CD4-positive, alpha-beta T cell treated with Interleukin-4 for 1 hour (primary cell): ENCODE measurements around the gene TPRX1.
"Not testable (repeated sequence)": the region's sequence is repeated elsewhere in the genome, so short reads cannot be mapped to it uniquely, and the experiment has no call there.

Experiments used
- DNase-seq, 2 donors: peaks; one replicate each; pipeline ENCODE4 v3.0.0-alpha.2; 2020 to 2022

TPRX1 gene, protein sequence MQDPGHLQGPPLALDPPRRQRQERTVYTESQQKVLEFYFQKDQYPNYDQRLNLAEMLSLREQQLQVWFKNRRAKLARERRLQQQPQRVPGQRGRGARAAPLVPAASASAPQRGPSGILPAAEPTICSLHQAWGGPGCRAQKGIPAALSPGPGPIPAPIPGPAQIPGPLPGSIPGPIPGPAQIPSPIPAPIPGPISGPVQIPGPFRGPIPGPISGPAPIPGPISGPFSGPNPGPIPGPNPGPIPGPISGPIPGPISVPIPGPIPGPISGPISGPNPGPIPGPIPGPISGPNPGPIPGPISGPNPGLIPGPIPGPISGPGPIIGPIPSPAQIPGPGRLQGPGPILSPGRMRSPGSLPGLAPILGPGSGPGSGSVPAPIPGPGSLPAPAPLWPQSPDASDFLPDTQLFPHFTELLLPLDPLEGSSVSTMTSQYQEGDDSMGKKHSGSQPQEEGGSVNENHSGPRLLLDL

DNA sequence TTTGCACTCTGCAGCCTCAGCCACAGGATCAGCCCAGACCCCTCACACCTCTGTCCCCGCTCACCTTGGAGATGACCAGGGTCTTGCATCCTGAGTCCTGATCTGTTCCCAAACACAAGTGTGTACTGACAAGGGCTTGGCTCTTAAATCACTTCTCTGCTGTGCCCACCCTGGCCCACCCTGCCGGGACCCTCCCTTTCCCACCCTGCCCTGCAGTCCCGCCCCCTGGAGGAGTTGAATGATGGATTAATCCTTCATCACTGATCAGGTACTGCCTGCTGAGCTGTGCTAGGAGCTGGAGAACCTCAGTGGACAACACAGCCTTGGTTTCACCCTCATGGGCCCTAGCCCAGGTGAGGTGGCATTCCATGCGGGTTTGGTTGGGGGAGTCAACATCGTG lies at the start of gene TPRX1:
TPRX1 (minus strand) TSS at position 101 of the 400 bp plus-strand sequence; CDS start at position 89, 12 bp downstream.
- not testable (repeated sequence) for DNase-seq

DNA sequence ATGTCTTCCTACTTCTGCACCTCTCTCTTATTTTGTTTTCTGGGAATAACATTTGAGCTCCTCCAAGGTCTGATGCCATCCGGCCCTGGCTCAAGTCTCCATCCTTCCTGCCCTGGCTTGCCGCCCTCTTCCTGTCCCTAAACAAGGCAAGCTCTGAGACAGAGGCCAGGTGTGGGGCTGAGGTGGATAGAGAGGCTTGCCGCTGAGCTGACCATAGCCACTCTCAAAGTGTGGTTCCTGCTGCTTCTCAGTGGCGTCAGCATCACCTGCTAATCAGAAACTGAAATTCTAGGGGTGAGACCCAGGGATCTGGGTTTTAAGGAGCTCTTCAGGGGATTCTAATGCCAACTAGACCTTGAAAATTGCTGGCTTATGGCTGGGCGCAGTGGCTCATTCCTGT lies 48.7 kb upstream of the TPRX1 start:
- DNase-seq = no peak

DNA sequence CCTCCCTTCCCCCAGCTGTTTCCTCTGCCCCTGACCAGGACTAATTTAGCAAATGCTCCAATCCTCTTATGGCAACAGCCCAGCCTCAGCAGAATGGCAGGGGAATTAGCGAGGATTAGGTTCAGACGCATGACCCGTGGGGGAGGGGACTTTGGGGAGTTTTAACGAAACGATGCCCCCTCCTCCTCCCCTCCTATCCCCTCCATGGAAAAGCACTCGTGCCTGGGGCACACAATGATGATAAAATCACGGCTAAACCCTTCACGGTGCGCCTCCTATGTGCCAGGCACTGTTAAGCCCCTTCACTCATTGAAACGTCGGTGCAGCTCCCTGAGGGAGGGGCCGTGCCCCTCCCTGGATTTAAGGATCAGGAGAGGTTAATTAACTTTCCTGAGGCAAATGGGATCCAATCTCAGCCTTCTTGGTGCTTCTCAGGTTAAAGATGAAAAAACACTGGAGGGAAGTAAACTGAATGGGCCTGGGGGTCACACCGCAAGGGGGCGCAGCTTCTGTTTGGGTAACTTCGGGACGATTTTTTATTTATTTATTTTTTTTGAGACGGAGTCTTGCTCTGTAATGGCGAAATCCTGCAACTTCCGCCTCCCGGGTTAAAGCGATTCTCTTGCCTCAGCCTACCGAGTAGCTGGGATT lies 44.6 kb upstream of the TPRX1 start:
- peak in 1 of 2 donors; percentile 7 for DNase-seq

DNA sequence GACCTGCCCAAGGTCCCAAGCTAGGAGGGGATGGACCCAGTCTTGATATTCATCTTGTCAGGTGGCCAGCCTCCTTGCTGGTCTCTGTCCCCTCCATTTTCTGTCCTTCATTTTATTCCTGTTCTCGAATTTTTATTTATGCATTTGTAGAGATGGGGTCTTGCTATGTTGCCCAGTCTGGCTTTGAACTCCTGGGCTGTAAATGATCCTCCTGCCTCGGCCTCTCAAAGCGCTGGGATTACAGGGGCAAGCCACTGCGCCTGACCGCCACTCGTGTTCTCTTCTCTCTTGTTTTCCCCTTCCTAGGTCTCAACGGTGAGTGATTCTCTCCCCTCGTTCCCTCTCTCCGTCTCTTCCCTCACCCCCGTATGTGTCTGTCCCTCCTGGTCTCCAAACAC lies 44.1 kb upstream of the TPRX1 start:
- no peak for DNase-seq

DNA sequence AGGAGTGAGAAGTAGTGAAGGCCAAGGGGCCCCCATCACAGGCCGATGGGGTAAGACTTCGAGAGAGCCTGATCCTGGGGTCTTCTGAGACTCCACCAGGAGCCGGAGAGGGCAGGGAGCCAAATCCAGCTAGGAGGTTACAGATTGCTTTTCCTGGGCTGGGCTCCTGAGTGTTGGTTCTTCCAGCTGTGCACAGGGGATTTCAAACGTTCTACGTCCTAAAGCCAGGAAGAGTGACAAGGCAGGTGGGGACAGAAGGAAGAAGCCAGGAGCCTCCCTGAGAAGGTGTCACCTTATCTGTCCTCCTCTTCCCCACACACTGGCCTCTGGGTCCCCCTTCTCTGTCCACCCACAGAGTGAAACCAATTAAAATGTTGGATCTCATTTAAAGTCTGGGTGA lies 38.6 kb upstream of the TPRX1 start:
- DNase-seq = no peak

DNA sequence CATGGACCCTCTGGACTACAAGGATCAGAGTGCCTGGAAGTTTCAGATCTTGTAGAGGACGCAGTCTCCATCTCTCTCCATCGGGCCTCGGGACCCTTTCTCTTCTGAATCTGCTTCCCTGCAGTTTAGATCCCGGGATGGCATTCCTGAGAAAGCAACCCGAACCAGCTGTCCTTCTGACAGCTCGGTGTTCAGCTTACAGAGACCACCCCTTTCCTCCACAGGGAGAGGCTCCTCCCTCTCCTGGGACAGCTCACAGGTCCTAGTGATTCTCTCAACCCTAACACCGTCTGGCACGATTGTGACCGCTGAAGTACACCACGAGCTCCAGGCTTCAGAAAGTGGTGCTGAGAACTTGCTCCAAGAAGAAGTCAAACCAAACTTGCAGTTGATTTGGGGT lies 35.6 kb upstream of the TPRX1 start:
- no peak for DNase-seq

DNA sequence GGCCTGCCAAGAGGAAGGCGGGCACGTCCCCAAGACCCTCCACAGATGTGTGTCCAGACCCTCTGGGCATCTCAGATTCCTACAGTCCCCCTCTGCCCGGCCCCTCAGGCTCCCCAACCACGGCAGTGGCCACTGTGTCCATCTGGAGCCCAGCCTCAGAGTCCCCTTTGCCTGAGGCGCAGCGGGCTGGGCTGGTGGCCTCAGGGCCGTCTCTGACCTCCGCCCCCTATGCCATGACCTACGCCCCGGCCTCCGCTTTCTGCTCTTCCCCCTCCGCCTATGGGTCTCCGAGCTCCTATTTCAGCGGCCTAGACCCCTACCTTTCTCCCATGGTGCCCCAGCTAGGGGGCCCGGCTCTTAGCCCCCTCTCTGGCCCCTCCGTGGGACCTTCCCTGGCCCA lies 35.1 kb upstream of the TPRX1 start:
- DNase-seq = no peak

DNA sequence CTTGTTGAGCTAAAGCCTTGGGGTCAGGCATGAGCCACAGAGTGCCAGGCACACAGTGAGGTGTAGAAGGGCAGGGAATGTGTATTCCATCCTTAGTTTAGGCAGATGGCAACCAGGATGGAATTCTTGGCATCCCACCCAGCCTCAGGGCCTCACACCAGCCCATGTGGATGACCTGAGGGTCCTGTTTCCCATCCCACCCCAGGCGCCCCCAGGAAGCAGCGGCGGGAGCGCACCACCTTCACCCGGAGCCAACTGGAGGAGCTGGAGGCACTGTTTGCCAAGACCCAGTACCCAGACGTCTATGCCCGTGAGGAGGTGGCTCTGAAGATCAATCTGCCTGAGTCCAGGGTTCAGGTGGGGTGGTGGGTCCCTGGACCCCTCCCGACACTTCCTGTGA lies 31.7 kb upstream of the TPRX1 start:
- no peak for DNase-seq

DNA sequence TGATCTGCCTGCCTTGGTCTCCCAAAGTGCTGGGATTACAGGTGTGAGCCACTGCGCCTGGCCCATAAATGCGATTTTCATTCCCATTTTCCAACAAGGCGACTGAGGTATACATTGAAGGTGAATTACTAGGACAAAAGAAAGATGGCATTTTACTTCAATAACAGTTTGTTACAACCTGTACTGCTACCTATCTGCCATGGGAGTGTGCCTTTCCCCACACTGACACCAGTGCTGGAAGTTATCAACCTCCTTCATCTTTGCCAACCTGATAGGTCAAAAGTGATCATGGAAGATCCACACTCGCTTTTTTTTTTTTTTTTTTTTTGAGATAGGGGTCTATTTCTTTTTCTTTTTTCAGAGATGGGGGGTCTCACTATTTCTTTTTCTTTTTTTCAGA lies 28.4 kb upstream of the TPRX1 start:
- DNase-seq = no peak

DNA sequence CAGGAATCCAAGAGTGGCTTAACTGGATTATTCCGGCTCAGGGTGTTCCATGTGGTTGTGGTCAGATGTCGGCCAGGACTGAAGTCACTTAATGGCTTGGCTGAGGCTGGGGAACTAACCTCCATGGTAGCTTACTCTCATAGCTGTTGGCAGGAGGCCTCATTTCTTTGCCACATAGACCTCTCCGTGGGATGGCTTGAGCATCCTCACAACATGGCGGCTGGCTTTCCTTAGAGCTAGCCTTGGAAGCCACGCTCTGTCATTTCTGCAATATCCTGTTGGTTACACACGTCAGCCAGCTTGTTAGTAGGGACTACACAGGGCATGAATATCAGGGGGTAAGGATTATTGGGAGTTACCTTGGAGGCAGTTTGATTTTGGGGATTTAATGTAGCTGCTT lies 22.4 kb upstream of the TPRX1 start:
- no peak for DNase-seq

DNA sequence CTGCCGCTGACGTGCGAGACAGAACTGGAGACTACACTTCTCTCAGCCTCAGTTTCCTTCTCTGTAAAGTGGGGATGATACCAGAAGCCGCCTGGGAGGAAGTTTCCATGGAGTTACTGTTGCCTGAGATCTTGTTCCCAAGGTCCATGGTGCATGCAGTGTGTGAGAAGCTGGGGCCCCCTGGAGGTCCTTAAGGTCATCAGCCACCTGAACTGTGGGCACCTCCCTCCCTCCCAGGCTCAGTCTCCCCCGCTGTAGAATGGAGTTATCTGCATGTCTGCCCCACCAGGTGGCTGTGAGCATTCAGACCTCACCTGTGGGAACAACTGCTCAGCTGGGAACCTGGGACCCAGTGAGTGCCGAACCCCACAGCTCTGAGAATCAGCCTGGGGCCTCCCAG lies 20.0 kb upstream of the TPRX1 start:
- no peak for DNase-seq

DNA sequence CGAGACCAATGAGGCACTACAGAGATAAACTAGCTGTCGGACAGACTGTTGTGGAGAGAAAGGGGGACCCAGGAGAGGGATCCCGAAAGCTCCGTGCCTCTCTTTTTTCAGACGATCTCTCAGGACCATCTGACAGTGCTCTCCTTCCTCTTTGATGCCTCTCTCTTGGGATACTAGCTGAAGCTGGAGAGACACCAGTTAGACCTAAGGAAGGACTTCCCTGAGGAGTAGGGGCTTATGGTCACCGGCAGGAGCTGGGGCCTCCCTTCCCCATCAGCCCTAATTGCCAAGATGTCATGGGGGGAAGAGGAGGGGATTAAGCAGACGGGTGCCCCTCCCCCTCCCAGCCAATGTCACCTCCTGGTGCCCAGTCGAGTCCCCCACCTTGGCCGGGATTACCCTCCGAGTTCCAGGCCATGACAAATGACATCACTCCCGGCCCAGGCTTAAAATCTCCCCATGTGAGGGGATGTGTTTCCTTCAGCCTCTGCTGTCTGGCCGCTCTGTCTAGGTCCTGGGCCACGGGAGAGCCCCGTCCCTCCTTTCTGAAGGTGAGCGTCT lies 17.2 kb upstream of the TPRX1 start, which contains the start of gene CRX:
CRX (plus strand) TSS at position 478 of the 561 bp plus-strand sequence. CDS start 12,507 bp downstream, outside the sequence.
- DNase-seq = no peak

DNA sequence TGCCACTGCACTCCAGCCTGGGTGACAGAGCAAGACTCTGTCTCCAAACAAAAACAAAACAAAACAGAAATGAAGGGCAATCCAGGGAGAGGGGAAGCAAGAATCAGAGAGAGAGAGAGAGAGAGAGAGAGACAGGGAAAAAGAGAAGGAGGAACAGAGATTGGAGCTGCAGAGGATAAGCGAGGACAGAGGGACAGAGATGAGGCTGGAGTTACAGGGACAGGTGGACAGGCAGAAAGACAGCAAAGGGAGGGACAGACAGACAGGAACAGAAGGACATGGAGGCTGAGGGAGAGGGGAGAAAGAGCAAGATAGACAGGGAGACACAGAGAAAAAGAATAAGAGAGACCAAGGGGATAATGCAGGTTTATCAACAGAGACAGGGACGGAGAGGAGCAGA lies 16.1 kb upstream of the TPRX1 start:
- no peak for DNase-seq

DNA sequence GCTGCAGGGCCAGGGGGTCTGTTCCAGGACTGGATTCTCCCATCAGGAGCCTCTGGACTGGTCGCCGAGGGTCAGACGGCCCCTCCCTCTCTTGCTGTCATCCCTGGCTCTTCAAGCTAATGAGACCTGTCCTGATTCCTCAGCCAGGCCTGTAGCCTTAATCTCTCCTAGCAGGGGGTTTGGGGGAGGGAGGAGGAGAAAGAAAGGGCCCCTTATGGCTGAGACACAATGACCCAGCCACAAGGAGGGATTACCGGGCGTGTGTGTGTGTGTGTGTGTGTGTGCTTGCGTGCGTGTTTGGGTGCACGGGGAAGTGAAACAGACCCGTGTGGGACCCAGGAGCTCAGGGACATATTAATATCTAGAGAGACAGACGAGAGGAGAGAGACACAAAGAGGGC lies 15.5 kb upstream of the TPRX1 start:
- no peak for DNase-seq

DNA sequence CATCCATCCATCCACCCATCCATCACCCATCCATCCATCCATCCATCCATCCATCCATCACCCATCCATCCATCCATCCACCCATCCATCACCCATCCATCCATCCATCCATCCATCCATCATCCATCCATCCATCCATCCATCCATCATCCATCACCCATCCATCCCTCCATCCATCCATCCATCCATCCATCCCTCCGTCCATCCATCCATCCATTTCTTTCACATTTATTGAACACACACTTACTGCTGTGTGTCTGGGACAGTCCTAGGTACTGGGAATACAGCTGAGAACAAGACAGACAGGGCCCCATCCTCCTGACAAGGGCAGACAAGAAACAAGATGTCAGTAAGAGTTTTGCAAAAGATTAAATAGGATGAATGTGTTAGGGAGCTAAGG lies 13.9 kb upstream of the TPRX1 start:
- not testable (repeated sequence) for DNase-seq

DNA sequence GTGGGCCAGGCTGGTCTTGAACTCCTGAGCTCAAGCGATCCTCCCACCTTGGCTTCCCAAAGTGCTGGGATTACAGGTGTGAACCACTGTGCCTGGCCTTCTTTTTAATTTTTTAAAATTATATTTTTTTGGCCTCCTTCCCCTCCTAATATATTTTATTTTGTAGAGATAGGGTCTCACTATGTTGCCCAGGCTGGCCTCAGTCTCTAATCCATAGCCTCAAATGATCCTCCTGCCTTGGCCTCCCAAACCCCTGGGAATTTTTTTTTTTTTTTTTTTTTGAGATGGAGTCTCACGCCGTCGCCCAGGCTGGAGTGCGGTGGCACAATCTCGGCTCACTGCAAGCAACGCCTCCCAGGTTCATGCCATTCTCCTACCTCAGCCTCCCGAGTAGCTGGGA lies 11.9 kb upstream of the TPRX1 start:
- DNase-seq = not testable (repeated sequence)

DNA sequence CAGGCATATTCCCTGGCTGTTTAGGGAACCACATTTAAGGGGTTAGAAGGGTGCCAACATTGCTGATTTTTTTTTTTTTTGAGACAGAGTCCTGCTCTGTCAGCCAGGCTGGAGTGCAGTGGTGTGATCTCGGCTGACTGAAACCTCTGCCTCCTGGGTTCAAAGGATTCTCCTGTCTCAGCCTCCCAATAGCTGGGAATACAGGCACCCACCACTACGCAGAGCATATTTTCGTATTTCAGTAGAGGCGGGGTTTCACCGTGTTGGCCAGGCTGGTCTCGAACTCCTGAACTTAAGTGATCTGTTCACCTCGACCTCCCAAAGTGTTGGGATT lies 9.6 kb upstream of the TPRX1 start:
- no peak for DNase-seq

DNA sequence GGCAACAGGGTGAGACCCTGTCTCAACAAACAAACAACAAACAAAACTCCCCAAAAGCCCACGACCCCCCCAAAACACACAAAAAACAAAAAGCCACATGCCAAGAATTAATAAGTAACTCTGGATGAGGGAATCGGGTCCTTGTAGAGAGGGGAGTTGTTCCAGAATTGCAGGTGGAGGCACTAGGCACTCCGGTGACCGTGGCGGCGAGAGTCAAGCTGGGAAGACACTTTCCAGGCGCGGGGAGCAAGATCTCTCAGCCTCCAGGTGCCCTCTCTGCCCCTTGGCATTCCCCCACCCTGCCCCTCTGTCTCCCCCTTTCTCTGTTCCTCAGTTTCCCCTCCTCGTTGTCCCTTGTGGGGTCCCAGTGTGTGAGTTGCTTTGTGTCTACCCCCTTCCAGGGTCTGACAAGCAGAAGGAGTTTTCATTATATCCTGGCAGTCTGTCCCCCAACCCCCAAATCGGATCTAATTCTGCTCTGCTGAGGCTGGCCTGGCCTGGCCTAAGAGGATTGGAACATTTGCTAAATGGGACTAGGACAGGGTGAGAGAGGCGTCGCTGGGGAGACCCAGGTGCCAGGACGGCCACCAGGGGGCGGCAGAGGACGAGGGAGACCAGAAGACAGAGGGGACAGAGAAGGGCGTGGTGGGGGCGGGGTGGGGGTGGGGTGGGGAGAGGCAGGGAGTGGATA lies 9.1 kb upstream of the TPRX1 start:
- DNase-seq = peak; percentile 57 to 66

DNA sequence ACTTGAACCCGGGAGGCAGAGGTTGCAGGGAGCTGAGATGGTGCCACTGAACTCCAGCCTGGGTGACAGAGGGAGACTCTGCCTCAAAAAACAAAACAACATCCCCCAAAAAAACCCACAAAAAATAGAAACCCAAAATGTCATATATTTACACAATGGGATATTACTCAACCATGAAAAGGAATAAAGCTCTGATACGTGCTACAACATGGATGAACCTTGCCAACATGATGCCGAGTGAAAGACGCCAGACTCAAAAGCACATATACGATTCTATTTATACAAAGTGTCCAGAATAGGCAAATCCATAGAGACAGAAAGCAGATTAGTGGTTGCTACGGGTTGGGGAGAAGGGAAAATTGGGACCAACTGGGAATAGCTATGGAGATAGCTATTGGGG lies 2.1 kb upstream of the TPRX1 start:
- DNase-seq = no peak

DNA sequence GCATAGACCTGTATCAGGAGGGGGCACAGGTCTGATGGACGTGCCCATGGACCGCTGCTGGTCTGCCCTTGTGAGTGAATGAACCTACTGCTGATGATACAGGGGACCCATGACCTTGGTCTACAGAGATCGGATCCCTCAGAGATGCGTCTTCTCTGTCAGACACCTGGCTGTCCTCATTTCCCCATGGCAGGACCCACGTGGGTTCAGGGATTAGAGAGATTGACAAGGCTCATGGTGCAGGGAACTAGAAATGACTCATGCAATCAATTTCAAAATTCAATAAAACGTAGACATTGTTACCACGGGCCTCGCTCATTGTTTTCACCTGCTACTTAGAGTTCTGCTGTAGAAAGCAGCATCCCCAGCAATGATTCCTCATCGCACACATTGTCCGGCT lies 962 bp upstream of the TPRX1 start:
- DNase-seq = no peak

DNA sequence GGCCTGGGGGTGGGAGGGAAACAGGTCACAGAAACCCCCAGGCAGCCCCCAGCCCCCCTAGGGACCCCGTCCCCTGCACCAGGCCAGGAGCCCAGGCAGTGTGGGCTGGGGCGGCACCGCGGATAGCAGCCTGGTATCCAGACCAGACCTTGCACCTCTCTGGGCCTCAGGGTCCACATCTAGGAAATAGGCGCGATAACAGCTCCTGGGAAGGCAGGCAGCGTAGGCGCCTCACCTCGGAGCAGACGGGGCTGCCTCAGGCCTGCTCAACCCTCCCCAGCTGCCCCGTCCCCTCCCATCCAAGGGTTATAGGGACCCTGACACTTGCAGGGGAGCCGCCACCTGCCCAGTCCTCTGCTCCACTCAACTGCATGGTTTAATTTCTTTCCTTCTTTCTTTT lies 680 bp downstream of the TPRX1 start:
- not testable (repeated sequence) for DNase-seq

DNA sequence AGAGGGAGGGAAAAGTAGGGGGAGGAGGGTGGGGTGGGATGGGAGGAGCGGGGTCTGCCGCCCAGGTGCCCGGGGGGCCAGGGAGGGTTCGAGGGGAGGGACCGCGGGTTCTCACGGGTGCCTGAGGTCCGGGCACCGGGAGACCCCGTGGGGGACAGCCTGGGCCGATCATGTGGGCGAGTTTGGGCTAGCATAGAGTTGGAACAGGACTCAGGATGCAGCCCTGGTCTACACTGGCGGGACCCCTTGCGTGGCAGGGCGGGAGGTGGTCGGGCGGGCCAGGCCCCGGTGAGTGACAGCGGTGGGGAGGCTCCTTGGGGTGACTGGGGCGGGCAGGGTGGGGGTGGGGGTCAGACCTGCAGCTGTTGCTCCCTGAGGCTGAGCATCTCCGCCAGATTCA lies 1.2 kb downstream of the TPRX1 start:
- DNase-seq = not testable (repeated sequence)

DNA sequence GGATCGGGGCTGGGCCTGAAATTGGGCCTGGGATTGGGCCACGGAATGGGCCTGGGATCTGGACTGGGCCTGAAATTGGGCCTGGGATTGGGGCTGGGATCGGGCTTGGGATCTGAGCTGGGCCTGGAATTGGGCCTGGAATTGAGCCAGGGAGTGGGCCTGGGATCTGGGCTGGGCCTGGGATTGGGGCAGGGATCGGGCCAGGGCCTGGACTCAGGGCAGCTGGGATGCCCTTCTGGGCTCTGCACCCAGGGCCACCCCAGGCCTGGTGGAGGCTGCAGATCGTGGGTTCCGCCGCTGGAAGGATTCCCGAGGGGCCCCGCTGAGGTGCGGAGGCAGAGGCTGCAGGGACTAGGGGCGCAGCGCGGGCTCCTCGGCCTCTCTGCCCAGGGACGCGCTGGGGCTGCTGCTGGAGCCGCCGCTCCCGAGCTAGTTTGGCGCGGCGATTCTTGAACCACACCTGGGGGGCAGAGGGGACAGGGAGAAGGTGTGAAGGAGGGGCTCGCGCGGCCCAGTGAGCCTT lies 1.8 kb downstream of the TPRX1 start:
- no peak for DNase-seq
